NCI-H226 (cell line): ENCODE results near the gene TPPP.

Experiments used
- DNase-seq: peaks from one replicate; pipeline ENCODE4 v3.0.0-alpha.2; 2015

Gene TPPP

DNA sequence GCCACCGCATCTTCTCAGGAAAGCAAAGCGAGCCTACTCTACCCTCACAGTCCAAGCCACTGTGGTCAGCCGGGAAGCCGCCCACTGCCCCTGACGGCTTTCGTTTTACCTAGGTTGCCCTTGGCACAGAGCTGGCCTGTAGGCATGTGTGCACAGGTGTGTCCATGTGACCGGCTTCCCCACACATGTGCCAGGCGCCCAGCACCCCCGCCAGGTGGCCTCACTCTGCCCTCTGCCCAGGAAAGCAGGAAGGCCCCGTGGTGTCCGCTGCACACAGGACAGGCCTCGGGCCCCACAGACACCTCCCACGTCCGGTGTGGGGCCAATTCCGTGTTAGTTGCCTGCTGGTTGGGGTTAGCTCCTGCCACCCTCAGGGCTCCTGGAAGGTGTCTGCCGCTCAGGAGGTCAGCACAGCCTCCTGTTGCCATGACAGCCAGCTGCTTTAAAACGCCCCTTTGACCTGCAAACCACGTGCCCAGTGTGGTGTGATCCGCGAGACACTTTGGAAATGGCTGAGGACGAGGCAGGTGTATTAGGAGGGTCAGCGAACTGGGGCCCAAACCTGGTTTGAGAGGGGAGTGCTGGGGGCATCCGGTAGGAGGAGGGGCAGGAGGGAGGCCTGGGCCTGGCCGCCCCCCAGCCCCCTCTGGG is 28.7 kb downstream of the TPPP start:
- DNase-seq, result no peak

DNA sequence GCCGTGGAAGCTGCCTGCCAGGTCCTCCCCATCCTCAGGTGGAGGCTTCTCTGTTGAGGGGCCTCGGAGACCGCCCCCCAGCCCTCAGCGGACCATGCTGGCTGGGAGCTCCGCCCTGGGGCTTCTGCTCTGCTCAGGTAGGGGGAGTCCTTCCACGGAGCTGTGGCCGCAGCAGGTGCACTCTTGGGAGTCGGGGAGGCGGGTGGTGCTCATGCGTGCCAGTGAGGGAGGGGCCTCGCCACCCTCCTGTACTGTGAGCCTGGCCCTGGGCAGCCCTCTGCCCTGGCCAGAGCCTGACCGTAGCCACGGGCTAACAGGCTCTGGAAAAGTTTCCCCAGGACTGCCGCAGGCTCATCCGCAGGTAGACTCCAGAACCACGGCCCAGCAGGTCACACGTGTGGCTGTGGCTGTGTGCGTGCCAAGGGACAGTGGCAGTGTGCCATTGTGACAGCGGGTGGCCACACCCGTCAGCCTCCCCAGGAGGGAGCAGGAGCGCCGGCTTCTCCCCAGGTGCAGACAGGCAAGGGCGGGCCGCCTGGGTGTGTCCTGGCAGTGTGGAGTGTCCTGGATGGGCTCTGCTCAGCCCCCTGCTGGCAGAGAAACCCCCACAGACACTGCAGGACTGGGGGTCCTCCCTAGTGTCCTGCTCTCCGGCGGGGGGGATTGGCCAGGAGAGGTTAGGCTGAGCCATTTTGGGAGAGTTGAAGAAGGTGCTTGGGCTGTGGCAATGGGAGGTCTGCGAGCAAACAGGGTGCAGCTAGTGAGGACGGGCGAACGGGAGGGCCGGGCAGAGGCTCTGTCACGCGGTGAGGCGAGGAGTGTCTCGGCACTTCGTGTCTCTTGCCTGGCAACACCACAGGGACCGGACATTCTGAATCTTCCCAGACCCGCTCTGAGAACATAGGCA is 29.5 kb downstream of the TPPP start:
- no peak for DNase-seq

DNA sequence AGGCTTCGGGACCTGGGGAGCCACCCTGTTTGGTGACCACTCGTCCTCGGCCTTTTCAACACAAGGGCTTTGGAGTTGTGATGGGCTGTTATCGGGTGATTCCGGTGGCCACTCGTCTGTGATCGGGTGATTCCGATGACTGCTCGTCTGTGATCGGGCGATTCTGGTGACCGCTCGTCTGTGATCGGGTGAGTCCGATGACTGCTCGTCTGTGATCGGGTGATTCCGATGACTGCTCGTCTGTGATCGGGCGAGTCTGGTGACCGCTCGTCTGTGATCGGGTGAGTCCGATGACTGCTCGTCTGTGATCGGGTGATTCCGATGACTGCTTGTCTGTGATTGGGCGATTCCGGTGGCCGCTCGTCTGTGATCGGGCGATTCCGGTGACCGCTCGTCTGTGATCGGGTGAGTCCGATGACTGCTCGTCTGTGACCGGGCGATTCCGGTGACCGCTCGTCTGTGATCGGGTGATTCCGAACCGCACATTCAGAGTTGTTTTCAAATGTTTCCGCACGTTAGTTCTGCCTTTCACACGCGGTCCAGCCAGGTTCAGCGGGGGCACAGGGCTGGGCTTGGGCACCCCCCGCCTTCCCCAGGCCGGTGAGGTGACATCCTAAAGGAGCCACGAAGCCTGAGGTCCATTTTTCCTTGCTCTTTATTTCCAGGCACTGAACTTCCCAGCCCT is 30.3 kb downstream of the TPPP start:
- DNase-seq, result no peak

DNA sequence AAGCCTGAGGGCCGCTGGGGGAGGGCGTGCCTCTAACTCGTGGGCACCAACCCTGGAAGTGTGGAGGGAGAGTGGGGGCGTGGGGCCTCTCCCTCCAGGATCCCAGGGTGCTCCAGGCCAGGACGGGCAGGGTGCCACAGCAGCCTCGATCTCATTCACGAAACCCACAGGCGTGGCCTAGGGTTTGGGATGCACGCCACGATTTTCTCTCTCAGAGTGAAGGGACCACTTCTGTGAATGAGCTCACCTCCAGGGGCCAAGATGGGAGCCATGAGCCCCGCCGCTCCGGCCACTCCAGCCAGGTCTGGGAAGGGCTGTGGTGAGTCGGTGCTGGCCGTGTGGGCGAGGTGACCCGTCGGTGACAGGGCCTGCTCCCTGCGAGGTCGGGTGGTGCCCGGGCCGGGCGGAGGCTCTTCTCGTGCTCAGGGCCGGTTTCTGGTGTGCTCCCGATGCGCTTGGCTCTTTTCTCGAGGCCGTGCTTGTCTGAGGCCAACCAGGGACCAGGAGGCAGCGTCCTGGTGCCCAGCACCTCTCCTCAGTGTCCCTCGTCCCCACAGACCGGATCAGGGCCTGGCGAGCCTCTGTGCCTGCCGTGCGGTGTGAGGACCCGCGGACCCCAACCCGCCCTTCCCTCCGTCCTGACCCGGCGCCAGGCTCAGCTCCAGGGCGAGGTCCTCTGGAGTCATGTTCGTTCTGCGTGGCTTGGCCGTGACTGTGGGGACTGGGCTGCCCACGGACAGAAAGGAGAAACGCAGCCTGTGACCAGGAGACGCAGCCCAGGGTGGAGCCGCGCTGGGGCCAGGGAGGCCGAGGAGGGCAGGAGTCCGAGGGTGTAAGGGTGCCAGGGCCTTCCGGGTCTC is 31.0 kb downstream of the TPPP start:
- no peak for DNase-seq

DNA sequence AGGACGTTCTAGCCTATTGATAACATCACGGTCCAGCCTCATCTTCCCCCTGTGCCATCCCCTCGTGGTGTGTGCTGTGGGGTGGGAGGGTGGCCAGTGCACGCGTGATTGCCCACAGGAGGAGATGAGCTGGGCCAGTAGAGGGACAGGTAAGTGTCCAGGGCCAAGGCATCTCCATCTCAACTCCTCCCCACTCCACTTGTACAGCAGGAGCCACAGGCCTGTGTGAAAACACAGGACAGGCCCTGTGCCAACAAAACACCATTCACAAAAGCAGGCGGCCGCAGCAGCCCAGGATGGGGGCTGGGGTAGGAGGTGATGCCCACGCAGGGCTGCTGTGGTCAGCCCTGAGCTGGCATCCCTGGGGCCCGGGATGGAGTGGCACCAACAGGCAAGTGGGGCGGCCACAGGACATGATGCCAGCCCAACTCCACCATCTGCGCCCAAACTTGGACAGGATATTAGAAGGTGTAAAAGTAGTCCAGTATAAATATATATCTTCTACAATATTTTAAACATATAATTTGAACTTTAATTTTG is 32.6 kb downstream of the TPPP start:
- DNase-seq, result no peak

DNA sequence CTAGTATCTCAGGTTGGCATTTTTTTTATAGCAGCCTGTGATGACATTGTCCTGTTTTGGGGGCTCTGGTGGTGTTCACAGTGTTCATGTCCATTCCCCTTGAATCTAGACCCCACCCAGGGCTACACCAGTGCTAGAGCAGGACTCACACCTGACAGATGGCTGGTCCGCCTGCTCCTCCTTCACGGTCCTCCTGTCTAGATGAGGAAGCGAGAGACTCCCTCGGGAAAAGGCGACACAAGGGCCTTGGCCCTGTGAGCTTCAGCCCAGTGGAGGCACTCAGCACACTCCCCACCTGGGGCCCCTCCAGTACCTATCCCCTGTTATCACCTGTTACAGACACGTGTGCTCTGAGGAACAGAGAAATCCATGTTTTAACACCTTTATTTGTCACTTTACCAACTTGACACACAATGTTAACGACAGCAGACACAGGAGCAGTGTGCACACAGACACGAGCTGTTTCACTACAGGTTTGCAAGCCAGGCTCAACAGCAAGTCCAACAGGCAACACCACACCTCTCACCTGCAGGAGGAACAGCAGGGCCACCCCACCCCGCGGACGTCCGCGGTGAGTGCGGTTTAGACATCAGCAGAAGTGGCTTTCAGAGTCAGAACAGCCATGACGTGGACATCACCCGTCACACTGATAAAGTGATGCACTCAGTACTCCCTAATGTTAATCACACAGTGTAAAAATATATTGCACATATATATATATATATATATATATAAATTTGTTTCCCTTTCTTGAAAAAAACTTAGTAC is 33.5 kb downstream of the TPPP start:
- DNase-seq, result no peak

DNA sequence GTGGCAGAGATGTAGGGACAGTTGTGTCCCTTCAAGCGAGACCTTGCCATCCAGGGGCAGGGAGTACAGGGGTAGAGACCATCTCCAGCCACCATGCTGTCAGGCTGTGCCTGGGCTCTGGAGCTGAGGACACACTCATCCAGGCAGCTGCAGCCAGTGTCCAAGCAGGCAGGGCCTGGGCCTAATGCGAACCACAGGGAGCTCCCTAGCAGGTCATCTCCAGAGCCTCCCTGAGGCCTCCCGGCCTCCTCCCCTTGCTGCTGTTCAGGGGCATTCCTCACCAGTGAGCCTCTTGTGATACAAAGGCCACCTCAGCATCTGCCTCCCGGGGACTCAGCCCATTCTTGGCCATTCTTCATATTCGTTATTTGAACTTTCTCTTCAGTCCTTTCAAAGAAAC is 35.0 kb downstream of the TPPP start:
- DNase-seq, result no peak

DNA sequence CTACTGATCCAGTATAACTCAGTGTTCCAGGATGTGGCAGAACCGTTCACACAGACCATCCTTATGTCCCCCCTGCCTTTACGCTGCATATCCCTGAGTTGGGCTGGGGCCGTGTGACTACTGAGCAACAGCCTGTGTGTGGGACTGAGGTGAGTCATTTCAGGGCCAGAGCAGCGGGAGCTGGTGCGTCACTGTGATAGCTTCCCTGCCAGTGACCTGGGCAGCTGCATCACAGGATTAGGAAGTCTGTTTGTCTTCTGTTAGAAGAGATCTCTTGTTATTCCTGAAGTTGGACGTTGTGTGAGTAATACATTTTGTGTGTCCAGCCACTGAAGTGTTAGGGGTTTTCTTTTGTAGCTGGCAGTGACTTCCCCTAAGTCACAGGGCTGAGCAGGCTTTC is 35.6 kb downstream of the TPPP start:
- peak; percentile 55 for DNase-seq

DNA sequence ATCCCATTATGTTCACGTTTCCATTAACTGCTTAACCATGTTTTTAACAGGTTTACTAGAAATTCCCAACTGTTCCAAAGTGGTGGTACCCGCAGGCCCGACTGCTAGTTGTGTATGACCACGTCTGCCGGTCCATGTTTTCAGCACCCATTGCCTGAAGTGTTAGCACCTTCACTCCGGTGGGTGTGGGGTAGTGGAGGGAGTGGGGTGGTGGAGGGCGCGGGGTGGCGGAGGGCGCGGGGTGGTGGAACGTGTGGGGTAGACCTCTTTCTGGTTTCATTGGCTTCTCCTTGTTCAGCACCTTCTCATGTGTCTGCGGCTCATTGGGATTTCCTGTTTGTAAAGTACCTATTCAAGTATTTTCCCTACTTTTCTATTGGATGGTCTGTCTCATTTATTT is 37.7 kb downstream of the TPPP start:
- DNase-seq, result no peak

DNA sequence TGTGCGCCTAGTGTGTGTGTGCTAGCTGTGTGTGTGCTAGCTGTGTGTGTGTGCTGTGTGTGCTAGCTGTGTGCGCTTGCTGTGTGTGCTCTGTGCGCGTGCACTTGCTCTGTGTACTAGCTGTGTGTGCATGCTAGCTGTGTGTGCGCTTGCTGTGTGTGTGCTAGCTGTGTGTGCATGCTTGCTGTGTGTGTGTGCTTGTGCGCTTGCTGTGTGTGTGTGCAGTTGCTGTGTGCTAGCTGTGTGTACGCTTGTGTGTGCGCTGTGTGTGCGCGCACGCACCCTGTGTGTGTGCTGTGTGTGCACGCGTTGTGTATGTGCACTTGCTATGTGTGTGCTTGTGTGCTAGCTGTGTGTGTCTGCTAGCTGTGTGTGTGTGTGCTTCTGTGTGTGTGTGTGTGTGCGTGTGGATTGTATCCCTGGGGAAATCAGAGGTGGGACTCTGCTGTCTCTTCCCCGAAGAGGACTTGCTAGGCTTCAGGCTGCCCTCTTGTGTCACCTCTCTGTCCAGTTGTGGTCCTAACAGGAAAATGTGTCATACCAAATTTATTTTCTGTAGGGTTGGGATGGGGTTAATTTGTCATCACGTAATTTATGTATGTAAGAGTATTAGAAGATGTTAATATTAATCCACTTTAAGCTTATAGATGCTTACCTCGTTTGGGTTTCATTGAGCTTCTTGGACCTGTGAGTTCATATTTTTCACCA is 38.9 kb downstream of the TPPP start:
- DNase-seq, result no peak

DNA sequence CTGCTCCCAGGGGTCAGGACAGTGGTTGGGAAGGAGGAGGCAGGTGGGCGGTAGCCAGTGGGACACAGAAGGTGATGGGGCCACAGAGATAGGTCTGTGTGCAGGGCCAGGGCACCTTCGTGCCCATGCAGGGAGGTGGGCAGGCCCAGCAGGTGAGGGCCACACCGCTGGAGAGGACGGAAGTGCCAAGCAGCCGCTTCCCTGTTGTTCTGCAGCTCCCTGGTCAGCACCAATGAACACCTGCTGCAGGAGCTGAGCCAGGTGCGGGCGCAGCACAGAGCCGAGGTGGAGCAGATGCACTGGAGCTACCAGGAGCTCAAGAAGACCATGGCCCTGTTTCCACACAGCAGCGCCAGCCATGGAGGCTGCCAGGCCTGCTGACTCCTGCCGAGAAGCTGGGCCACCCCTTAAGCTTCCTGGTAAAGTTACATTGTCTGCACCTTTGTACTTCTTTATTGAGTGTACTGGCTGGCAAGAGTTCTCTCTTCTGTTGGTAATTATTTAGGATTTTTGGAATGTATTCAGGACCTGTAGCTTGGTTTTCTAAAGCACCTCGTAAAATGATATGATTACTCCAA is 40.3 kb downstream of the TPPP start:
- DNase-seq, result no peak

DNA sequence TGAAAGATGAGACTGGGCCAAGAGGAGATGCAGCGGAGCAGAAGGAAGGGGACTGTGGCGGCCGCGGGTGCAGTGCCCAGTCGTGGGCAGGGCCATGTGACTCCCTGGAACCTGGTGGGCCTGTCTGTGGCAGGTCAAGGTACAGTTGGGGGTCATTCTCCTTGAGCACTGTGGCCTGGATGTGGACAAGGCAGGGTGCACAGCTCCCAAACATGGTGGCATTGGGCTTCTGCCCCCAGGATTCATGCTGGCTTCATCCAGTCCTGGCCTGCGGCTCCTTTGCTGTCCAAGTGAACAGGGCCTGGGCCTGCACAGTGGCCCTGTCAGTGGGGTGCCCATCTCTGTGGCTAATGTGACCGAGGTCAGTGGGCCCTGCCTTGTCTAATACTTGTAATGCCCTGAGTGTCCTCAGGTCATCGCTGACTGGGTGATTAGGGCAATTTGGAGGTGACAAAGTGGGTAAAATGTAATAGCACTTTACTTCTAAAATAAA is 41.1 kb downstream of the TPPP start:
- no peak for DNase-seq

DNA sequence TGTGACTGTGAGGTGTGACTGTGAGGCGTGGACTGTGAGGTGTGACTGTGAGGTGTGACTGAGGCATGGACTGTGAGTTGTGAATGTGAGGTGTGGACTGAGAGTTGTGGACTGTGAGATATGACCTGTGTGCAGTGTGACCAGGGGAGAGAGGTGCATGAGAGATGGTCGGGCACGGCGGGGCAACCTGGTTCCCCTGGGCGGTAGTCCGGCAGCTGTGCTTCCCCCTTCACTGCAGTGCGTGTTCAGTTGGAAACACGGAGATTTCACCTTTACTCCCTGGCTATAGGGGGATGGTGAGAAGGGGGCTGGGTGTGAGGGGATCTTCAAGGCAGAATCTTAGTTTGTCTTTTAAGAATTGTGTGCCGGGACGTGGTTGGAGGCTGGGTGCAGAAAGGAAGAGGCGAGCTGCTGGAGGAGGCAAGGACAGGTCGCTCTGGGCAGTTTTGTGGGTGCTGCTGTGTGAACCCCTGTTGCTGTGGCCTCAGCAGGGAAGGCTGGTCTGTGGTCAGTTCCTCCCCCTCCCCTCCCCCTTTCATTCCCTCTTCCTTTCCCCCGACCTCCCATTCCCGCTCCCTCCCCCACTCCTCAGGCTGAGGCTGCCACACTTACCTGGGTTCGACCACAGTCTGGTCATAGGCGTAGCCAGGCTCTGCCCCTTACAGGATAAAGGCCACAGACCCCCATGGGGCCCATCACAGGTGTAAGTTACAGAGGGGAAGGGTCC is 41.7 kb downstream of the TPPP start:
- DNase-seq, result no peak

DNA sequence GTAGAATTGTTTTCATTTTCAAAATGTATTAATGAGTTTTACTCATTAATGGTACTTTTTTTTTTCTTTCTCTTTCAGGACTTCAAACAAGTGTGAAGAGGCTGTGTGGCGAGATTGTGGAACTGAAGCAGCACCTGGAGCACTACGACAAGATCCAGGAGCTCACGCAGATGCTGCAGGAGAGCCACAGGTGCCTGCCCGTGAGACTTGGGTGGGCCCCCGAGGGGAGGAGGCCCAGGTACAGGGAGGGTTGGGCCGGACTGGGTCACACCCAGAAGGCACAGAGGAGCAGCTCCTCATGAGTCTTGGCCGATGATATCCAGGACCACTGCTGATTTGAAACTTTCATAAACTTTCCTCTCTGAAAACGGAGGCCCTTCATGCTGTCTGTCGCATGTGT is 45.4 kb downstream of the TPPP start:
- no peak for DNase-seq

DNA sequence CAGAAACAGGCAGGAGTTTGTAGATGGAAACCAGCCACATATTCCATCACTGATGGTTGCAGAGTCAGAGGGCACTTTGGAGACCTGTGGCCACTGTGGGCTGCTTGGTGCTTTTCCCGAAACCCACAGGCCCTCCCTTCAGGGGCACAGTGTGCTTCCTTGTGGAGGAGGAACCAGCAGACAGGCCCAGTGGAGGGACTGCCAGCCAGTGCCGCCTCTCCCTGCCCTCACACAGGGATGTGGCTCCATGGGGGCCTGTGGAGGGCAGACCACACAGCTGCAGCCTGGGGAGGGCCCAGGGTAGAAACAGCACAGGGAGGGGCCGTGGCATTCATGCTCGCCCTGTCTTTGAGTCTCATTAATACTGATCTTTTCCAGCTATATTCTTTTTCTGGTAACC is 45.8 kb downstream of the TPPP start:
- DNase-seq, result no peak

DNA sequence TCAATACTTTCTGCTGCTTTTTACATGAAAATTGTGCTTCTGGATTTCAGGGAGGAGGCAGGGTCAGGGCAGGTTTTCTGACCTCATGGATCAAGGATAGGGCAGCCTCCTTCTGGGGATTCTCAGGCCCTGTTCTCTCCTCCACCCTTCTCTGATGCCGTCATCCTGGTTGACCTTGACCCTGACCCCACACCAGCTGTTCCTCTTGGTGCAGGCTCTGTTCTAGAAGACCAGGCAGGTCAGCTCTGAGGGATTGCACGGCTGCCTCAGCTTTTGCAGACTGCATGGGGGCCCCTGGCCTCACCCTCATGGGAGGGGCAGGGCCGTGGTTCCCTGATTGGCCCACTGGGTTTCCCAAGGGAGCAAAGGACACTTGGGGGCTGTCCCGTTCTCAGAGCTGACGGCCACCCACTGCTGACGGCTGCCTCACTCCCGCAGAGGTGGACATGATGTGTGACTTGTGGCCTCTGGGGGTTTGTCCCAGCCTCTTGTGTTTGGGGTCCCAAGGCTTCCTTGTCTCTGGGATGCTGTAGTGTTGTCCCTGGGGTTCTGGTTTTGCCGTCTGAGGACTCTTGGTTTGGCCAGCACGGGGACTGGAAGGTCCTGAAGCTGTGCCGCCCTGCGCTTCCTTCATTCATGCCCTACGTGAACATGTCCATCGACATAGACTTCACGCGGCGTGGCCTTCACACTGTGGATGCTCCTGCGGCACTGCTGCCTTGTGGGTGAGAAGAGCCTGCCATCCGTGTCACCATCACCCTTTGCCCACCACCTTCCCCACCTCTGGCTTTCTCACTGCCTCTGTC is 46.6 kb downstream of the TPPP start:
- DNase-seq, result no peak

DNA sequence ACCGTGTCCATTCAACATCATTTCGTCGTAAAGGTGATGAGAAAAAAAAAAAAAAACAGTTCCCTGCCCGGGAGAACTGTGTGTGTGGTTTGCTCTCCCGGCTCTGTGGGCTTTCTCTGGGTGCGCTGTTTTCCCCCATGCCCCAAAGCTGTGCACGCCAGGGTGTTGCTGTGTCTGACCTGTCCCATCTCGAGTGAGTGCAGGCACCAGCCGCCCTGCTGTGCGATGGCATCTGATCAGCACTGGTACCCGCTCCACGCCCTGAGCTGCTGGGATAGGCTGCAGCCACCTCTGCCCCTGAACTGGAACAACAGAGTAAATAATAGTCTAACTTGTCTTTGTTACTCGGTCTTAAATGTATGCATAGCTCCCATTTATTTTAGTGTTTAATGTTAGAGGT is 47.7 kb downstream of the TPPP start:
- DNase-seq, result no peak

DNA sequence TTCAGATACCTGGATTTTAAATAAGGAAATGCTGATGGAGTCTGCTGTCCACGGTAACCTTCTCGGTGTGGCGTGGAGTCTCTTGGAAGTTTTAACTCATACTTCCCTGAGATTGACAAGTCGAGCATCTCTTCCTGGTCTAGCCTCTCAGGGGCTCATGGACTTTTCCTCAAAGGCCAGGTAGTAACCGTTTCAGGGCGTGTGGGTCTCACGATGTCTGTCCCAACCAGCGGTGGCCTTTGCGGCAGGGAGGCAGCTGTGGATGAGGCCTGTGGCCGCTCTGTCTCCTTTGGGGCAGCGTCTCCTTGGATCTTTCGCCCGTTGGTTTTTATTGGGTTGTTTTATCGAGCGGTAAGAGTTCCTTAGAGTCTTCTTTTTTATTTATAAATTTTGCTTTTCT is 48.2 kb downstream of the TPPP start:
- DNase-seq, result no peak

DNA sequence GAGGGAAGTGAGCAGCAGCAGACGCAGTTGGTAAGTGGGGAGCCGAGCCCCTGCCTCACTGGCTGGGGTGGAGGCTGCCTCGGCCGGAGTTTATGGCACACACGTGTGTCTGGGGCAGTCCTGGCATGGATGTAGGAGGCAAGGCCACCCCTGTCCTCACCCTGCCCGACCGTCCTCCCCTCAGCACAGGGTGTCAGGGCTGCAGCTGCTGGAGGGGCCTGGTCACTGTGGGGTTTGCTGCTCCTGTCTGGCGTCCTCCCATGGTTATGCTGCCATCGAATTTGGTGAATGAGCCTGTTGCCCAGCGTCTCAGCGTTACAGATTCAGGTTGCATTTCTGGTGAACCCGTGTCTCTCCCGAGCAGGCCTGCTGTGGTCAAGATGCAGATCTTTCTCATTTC is 48.6 kb downstream of the TPPP start:
- no peak for DNase-seq
